H1 (cell line): ENCODE results near the gene DPP10. TPM values are rescaled to one million over a fixed set of nuclear protein-coding genes. Genes with fewer than 3 reads are reported as not detected.

Experiments
- CTCF ChIA-PET: fragments of 300-600 bp; sonication (Branson Sonifier 250); formaldehyde crosslinking; loops from one replicate; lab custom pipeline; 2021; ENCODE audit not compliant: partially characterized antibody; lab: Charles Lee
- POLR2A ChIA-PET: fragments of 300-600 bp; sonication (Branson Sonifier 250); formaldehyde crosslinking; loops from one replicate; lab custom pipeline; 2021; ENCODE audit warnings: inconsistent platforms; ENCODE audit not compliant: partially characterized antibody; lab: Charles Lee
- DNase-seq, 2 experiments: peaks; one replicate each; pipeline versions ENCODE4 v3.0.0 to v3.0.0-alpha.2; 2010 to 2022; ENCODE audit warnings: low spot score in 2 of 2, low read depth in 1 of 2, mixed read lengths in 1 of 2
- FAIRE-seq: peaks from 2 replicates; lab custom pipeline; 2011; peaks lifted over from hg19 to GRCh38; lab: Jason Lieb, UNC
- H2AFZ ChIP-seq: 2 replicates; pipeline ENCODE4 v1.8.1; 2012; ENCODE audit warnings: low read length, inconsistent platforms
- H2AK5ac ChIP-seq: 2 replicates; pipeline ENCODE4 v1.6.1; 2013; ENCODE audit warnings: low read depth, low read length
- H2BK120ac ChIP-seq: replicated peaks from 2 replicates; pipeline ENCODE3; 2013; ENCODE audit warnings: low read depth, low read length, inconsistent platforms
- H2BK12ac ChIP-seq: 2 replicates; pipeline ENCODE4 v1.6.1; 2013; ENCODE audit warnings: low read depth, low read length
- H2BK15ac ChIP-seq: 2 replicates; pipeline ENCODE4 v1.6.1; 2013; ENCODE audit warnings: low read length
- H2BK20ac ChIP-seq: 2 replicates; pipeline ENCODE4 v1.6.1; 2013; ENCODE audit warnings: low read length
- H2BK5ac ChIP-seq: 2 replicates; pipeline ENCODE4 v1.6.1; 2013; ENCODE audit warnings: low read depth, low read length
- H3K14ac ChIP-seq: 2 replicates; pipeline ENCODE4 v1.6.1; 2013; ENCODE audit warnings: inconsistent platforms; ENCODE audit not compliant: insufficient read length
- H3K18ac ChIP-seq: 2 replicates; pipeline ENCODE4 v1.6.1; 2013; ENCODE audit warnings: low read length; ENCODE audit errors: extremely low read depth
- H3K23ac ChIP-seq: 2 replicates; pipeline ENCODE4 v1.6.1; 2013; ENCODE audit warnings: inconsistent platforms; ENCODE audit not compliant: insufficient read length
- H3K23me2 ChIP-seq: 2 replicates; pipeline ENCODE4 v1.6.1; 2013; ENCODE audit warnings: low read depth, low read length
- H3K27ac ChIP-seq: 2 replicates; pipeline ENCODE4 v1.6.1; 2011; ENCODE audit warnings: low read depth, low read length, inconsistent platforms
- H3K27me3 ChIP-seq, 4 experiments: replicated peaks in 1 of 4; 1 replicate in 1 of 4; 2 replicates in 3 of 4; pipeline versions ENCODE4 v1.6.1 to v1.8.1; 2011 to 2013; ENCODE audit warnings: low read length in 3 of 4, mild to moderate bottlenecking in 3 of 4, inconsistent platforms in 2 of 4, mixed read lengths in 2 of 4, moderate library complexity in 1 of 4; ENCODE audit not compliant: control insufficient read depth in 3 of 4, insufficient read depth in 3 of 4; ENCODE audit errors: extremely low read depth in 1 of 4
- H3K36me3 ChIP-seq, 4 experiments: 2 replicates each; pipeline versions ENCODE4 v1.6.1 to v1.8.1; 2011 to 2013; ENCODE audit warnings: mild to moderate bottlenecking in 4 of 4, low read length in 3 of 4, moderate library complexity in 2 of 4, control low read depth in 1 of 4, inconsistent platforms in 1 of 4; ENCODE audit not compliant: insufficient read depth in 4 of 4, control insufficient read depth in 2 of 4
- H3K4ac ChIP-seq: replicated peaks from 2 replicates; pipeline ENCODE3; 2013; ENCODE audit warnings: low read length, low read depth, mixed read lengths, inconsistent platforms; ENCODE audit not compliant: insufficient read length
- H3K4me1 ChIP-seq, 4 experiments: replicated peaks in 1 of 4; 1 replicate in 1 of 4; 2 replicates in 3 of 4; pipeline versions ENCODE4 v1.6.1 to v1.8.1; 2011 to 2013; ENCODE audit warnings: low read length in 3 of 4, inconsistent platforms in 2 of 4, mixed read lengths in 1 of 4; ENCODE audit not compliant: insufficient read depth in 4 of 4, control insufficient read depth in 3 of 4
- H3K4me2 ChIP-seq, 2 experiments: 2 replicates each; pipeline versions ENCODE4 v1.6.1 to v1.8.1; 2011 to 2013; ENCODE audit warnings: low read depth in 2 of 2, low read length in 2 of 2, control low read depth in 1 of 2, inconsistent platforms in 1 of 2, mild to moderate bottlenecking in 1 of 2; ENCODE audit not compliant: insufficient read depth in 1 of 2
- H3K4me3 ChIP-seq, 4 experiments: fragments of 200-600, 300-600 bp in 1 of 4; sonication (generic), shearing (Covaris generic), sonication (Bioruptor Twin) in 1 of 4; 2 replicates each; pipeline versions ENCODE4 v1.5.1 to v1.8.1; 2011 to 2016; ENCODE audit warnings: low read length in 4 of 4, low read depth in 3 of 4, control low read depth in 2 of 4, inconsistent platforms in 2 of 4, mild to moderate bottlenecking in 2 of 4, mixed read lengths in 1 of 4, moderate library complexity in 1 of 4; ENCODE audit not compliant: insufficient read depth in 2 of 4; ENCODE audit errors: extremely low read depth in 1 of 4
- H3K56ac ChIP-seq: replicated peaks from 2 replicates; pipeline ENCODE3; 2013; ENCODE audit warnings: low read depth, mild to moderate bottlenecking, mixed read lengths, low read length, inconsistent platforms; ENCODE audit not compliant: insufficient read length
- H3K79me1 ChIP-seq: 2 replicates; pipeline ENCODE4 v1.6.1; 2013; ENCODE audit warnings: low read depth, low read length, control low read depth
- H3K79me2 ChIP-seq, 2 experiments: 2 replicates each; pipeline versions ENCODE4 v1.6.1 to v1.8.1; 2012 to 2013; ENCODE audit warnings: low read length in 2 of 2, mild to moderate bottlenecking in 2 of 2, inconsistent platforms in 1 of 2; ENCODE audit not compliant: insufficient read depth in 2 of 2, control insufficient read depth in 1 of 2
- H3K9ac ChIP-seq, 4 experiments: replicated peaks in 1 of 4; 1 replicate in 1 of 4; 2 replicates in 3 of 4; pipeline versions ENCODE4 v1.6.1 to v1.8.1; 2011 to 2013; ENCODE audit warnings: low read depth in 3 of 4, low read length in 3 of 4, control low read depth in 2 of 4, mild to moderate bottlenecking in 2 of 4, moderate library complexity in 2 of 4, inconsistent platforms in 1 of 4; ENCODE audit errors: extremely low read depth in 1 of 4
- H3K9me3 ChIP-seq, 2 experiments: 2 replicates each; pipeline versions ENCODE4 v1.6.1 to v1.8.1; 2012 to 2013; ENCODE audit warnings: mild to moderate bottlenecking in 2 of 2, moderate library complexity in 2 of 2, control low read depth in 1 of 2, inconsistent platforms in 1 of 2, low read depth in 1 of 2, low read length in 1 of 2, mixed read lengths in 1 of 2; ENCODE audit not compliant: insufficient read depth in 2 of 2
- H4K20me1 ChIP-seq, 2 experiments: replicated peaks in 1 of 2; 2 replicates each; pipeline versions ENCODE3 to v1.8.1; 2011 to 2013; ENCODE audit warnings: inconsistent platforms in 2 of 2, low read length in 2 of 2, mild to moderate bottlenecking in 1 of 2; ENCODE audit not compliant: insufficient read depth in 2 of 2, control insufficient read depth in 1 of 2
- H4K5ac ChIP-seq: 2 replicates; pipeline ENCODE4 v1.6.1; 2013; ENCODE audit warnings: low read length, low read depth, mixed read lengths, inconsistent platforms; ENCODE audit not compliant: insufficient read length
- H4K8ac ChIP-seq: 2 replicates; pipeline ENCODE4 v1.8.0; 2013; ENCODE audit warnings: mild to moderate bottlenecking, moderate library complexity, low read length, inconsistent platforms; ENCODE audit not compliant: insufficient read depth; ENCODE audit errors: extremely low read depth
- H4K91ac ChIP-seq: replicated peaks from 2 replicates; pipeline ENCODE3; 2013; ENCODE audit warnings: low read length, mixed read lengths, inconsistent platforms; ENCODE audit not compliant: insufficient read length
- NANOG ChIP-seq: IDR thresholded peaks from 2 replicates; pipeline ENCODE4 v1.6.1; 2011; ENCODE audit warnings: low read length, low read depth, mild to moderate bottlenecking, inconsistent platforms; ENCODE audit not compliant: insufficient read depth, poor library complexity, severe bottlenecking
- POU5F1 ChIP-seq: IDR thresholded peaks from 2 replicates; pipeline ENCODE4 v1.6.1; 2011; ENCODE audit warnings: low read depth, mild to moderate bottlenecking, low read length, moderate library complexity
- RXRA ChIP-seq: IDR thresholded peaks from 2 replicates; pipeline ENCODE4 v1.6.1; 2011; ENCODE audit warnings: low read depth, mild to moderate bottlenecking, low read length, moderate library complexity; ENCODE audit not compliant: insufficient read depth
- WGBS, 2 experiments: shearing (Covaris generic) in 1 of 2; methylation state at CpG; one replicate each; pipeline versions ENCODE4 v1.1.6 to v1.1.7; 2013 to 2015; ENCODE audit warnings: low lambda C conversion rate in 2 of 2, mixed read lengths in 2 of 2, inconsistent platforms in 1 of 2, low coverage in 1 of 2, missing lambda C conversion rate in 1 of 2; ENCODE audit not compliant: insufficient replicate concordance in 2 of 2, insufficient coverage in 1 of 2, insufficient read length in 1 of 2; ENCODE audit errors: extremely low coverage in 1 of 2, missing lambda C conversion rate in 1 of 2; 5-methylcytosine and 5-hydroxymethylcytosine counted together
- polyA plus RNA-seq, 7 experiments: library from polyadenylated mRNA; depleted of rRNA in 3 of 7; stranded (reverse) in 5 of 7; unstranded in 2 of 7; fragments of >200 nt in 5 of 7; fragments of 200-250 nt in 2 of 7; gene quantifications; 1 replicate in 5 of 7; 2 replicates in 1 of 7; 4 replicates in 1 of 7; pipeline versions ENCODE4 v1.2.1 to v1.2.3, GENCODE V29; 2011 to 2013; ENCODE audit warnings: missing spikeins in 2 of 7, mixed read lengths in 2 of 7
- total RNA-seq: library from RNA; stranded (reverse); fragmentation: NEBNext Ultra II Directional; extraction: Animal tissue kit (Norgen Biotek cat#: 25700); gene quantifications from 2 replicates; pipeline ENCODE4 v1.2.1, GENCODE V29; 2021
- TF ChIP-seq, protein P1 (sequence below), 3 experiments: IDR thresholded peaks; 1 replicate in 2 of 3; 2 replicates in 1 of 3; pipeline versions ENCODE4 v1.5.1 to v1.6.1; 2011; ENCODE audit warnings: low read length in 3 of 3, mild to moderate bottlenecking in 3 of 3, inconsistent platforms in 2 of 3, low read depth in 1 of 3, moderate library complexity in 1 of 3; ENCODE audit not compliant: insufficient read depth in 1 of 3; ENCODE audit errors: control extremely low read depth in 1 of 3

DPP10 gene
- total and polyA plus RNA-seq, 2 of the 8 experiments (the other 6 are each of a cell fraction or from before 2014, with no cell fraction given): 3.3 to 7.2 TPM

DNA sequence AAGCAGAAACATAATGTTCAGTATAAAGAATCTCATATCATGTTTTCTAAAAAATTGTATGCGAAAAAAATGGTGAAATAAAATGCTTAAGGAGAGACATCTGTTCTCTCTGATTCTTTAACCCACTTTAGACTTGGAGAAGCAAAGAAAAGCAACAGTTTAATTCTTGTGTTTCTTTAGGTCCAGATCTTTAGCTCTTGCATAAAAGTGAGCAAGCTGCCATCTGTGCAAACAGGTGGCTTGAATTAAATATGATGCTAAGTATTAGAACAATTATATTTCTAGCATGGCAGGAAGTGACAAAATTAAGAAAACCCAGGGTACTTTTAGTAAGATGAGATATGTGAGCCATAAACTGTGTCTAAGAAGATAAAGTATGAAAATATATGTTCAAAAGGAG, 1038.3 kb downstream of the DPP10 start:
- ChIA-PET CTCF (no interaction called here), POLR2A (no interaction called here)
- no peak for FAIRE-seq
- TF ChIP-seq POU5F1 (no peak), NANOG (no peak), RXRA (no peak)
- TF ChIP-seq, protein P1, sequence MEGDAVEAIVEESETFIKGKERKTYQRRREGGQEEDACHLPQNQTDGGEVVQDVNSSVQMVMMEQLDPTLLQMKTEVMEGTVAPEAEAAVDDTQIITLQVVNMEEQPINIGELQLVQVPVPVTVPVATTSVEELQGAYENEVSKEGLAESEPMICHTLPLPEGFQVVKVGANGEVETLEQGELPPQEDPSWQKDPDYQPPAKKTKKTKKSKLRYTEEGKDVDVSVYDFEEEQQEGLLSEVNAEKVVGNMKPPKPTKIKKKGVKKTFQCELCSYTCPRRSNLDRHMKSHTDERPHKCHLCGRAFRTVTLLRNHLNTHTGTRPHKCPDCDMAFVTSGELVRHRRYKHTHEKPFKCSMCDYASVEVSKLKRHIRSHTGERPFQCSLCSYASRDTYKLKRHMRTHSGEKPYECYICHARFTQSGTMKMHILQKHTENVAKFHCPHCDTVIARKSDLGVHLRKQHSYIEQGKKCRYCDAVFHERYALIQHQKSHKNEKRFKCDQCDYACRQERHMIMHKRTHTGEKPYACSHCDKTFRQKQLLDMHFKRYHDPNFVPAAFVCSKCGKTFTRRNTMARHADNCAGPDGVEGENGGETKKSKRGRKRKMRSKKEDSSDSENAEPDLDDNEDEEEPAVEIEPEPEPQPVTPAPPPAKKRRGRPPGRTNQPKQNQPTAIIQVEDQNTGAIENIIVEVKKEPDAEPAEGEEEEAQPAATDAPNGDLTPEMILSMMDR (IDR thresholded peaks at IDR 0.05; ENCODE audit: control extremely low read depth in 1 of 3, insufficient read depth in 1 of 3, low read depth in 1 of 3, low read length in 3 of 3): no peak

More for the DNA sequence above, 1038.3 kb downstream of the DPP10 start:
- H3K4ac ChIP-seq: no peak overlapping the region
- no peaks in the 10 kb centered on the region; a peak in 1 of 8 replicates for H3K36me3 ChIP-seq
- H3K9ac ChIP-seq: no peak overlapping the region
- no peak overlapping the region for H2AFZ ChIP-seq
- no peak overlapping the region for H3K18ac ChIP-seq
- H3K56ac ChIP-seq: no peak overlapping the region
- H4K20me1 ChIP-seq: no peaks in the 10 kb centered on the region
- H4K5ac ChIP-seq: no peak overlapping the region
- no peak overlapping the region for H4K8ac ChIP-seq
- no peak overlapping the region for H3K4me3 ChIP-seq
- no peaks in the 10 kb centered on the region for H3K23me2 ChIP-seq
- H2BK20ac ChIP-seq: no peak overlapping the region
- 89% methylated on average over 1 of the region's 1 CpG; no CpG with 5 or more reads in 1 of the 2 experiments for WGBS, 2 experiments
- H3K23ac ChIP-seq: no peak overlapping the region
- H3K79me1 ChIP-seq: no peaks in the 10 kb centered on the region
- no peaks in the 10 kb centered on the region for H3K4me1 ChIP-seq
- H3K79me2 ChIP-seq: no peaks in the 10 kb centered on the region
- peaks cover 4 to 8% of the 10 kb centered on the region in 2 experiments; a peak in 3 of 4 replicates for H3K9me3 ChIP-seq
- no peak overlapping the region for H2BK5ac ChIP-seq
- no peak overlapping the region for H2AK5ac ChIP-seq
- H3K4me2 ChIP-seq: no peak overlapping the region
- no peak overlapping the region for H2BK12ac ChIP-seq
- no peak overlapping the region for H3K14ac ChIP-seq
- H4K91ac ChIP-seq: no peak overlapping the region
- no peak overlapping the region for H2BK120ac ChIP-seq
- DNase-seq: no peak
- no peak overlapping the region for H3K27ac ChIP-seq
- H2BK15ac ChIP-seq: no peak overlapping the region
- H3K27me3 ChIP-seq: no peaks in the 10 kb centered on the region
